HepG2 (cell line): ENCODE data around the gene THADA. TPM values are rescaled to one million over a fixed set of nuclear protein-coding genes. Genes with fewer than 3 reads are reported as not detected.
A peak's percentile ranks its signal among the peaks of the same experiment; 100 is the strongest.

Source experiments
- CHCHD3 ChIP-seq: sonication (generic); formaldehyde crosslinking; IDR thresholded peaks from 2 replicates; pipeline ENCODE4 v1.8.0; 2022; ENCODE audit warnings: mild to moderate bottlenecking, missing genetic modification reagents, moderate library complexity
- CSRNP2 ChIP-seq: sonication (generic); formaldehyde crosslinking; conservative IDR thresholded peaks from 2 replicates; pipeline ENCODE4 v1.8.0; 2022; ENCODE audit warnings: low read depth, missing genetic modification reagents
- FOXP1 ChIP-seq, 2 experiments: fragments of 450-650 bp in 1 of 2; IDR thresholded peaks; 2 replicates each; pipeline ENCODE4 v1.6.1; 2017 to 2018; ENCODE audit warnings: antibody characterized with exemption in 1 of 2
- HES4 ChIP-seq: sonication (generic); formaldehyde crosslinking; IDR thresholded peaks from 2 replicates; pipeline ENCODE4 v1.9.0; 2021; ENCODE audit warnings: mild to moderate bottlenecking, missing genetic modification reagents, borderline replicate concordance
- HOXA7 ChIP-seq: sonication (generic); formaldehyde crosslinking; IDR thresholded peaks from 2 replicates; pipeline ENCODE4 v1.8.1; 2022; ENCODE audit warnings: mild to moderate bottlenecking, missing genetic modification reagents, moderate library complexity
- ISL2 ChIP-seq: sonication (generic); formaldehyde crosslinking; IDR thresholded peaks from 2 replicates; pipeline ENCODE4 v1.5.0; 2020; ENCODE audit warnings: missing genetic modification reagents
- MAX ChIP-seq: IDR thresholded peaks from 2 replicates; pipeline ENCODE4 v1.6.1; 2012; ENCODE audit warnings: inconsistent platforms
- PATZ1 ChIP-seq: sonication (generic); formaldehyde crosslinking; IDR thresholded peaks from 2 replicates; pipeline ENCODE4 v1.4.0; 2020; ENCODE audit warnings: missing genetic modification reagents
- PHF5A ChIP-seq: IDR thresholded peaks from one replicate; pipeline ENCODE4 v1.6.1; 2018; ENCODE audit warnings: low read depth, missing genetic modification reagents; ENCODE audit not compliant: unreplicated experiment
- RBM39 ChIP-seq: fragments of 200-400 bp; formaldehyde crosslinking; IDR thresholded peaks from one replicate; pipeline ENCODE4 v1.6.1; 2018; ENCODE audit warnings: antibody characterized with exemption, mild to moderate bottlenecking, low read depth, low read length; ENCODE audit not compliant: poor library complexity, severe bottlenecking
- SIX4 ChIP-seq: sonication (generic); formaldehyde crosslinking; IDR thresholded peaks from 2 replicates; pipeline ENCODE4 v1.4.0; 2020; ENCODE audit warnings: missing genetic modification reagents
- TEAD3 ChIP-seq: optimal IDR thresholded peaks from 2 replicates; pipeline ENCODE3; 2016; ENCODE audit warnings: borderline replicate concordance
- TFDP2 ChIP-seq: sonication (generic); formaldehyde crosslinking; IDR thresholded peaks from 2 replicates; pipeline ENCODE4 v1.4.0; 2020; ENCODE audit warnings: missing genetic modification reagents
- ZIK1 ChIP-seq: sonication (generic); formaldehyde crosslinking; IDR thresholded peaks from 2 replicates; pipeline ENCODE4 v1.5.0; 2020; ENCODE audit warnings: mild to moderate bottlenecking, low read depth, missing genetic modification reagents, borderline replicate concordance
- ZNF510 ChIP-seq: sonication (generic); formaldehyde crosslinking; IDR thresholded peaks from 2 replicates; pipeline ENCODE4 v1.4.0; 2020; ENCODE audit warnings: low read depth, mild to moderate bottlenecking, missing genetic modification reagents
- ZNF614 ChIP-seq: IDR thresholded peaks from 2 replicates; pipeline ENCODE4 v1.6.1; 2018; ENCODE audit warnings: missing biosample characterization, missing genetic modification reagents, inconsistent platforms, borderline replicate concordance
- ZNF772 ChIP-seq: sonication (generic); formaldehyde crosslinking; IDR thresholded peaks from 2 replicates; pipeline ENCODE4 v1.5.0; 2020; ENCODE audit warnings: mild to moderate bottlenecking, missing genetic modification reagents
- ZXDC ChIP-seq: sonication (generic); formaldehyde crosslinking; IDR thresholded peaks from 2 replicates; pipeline ENCODE4 v1.5.0; 2020; ENCODE audit warnings: mild to moderate bottlenecking, missing genetic modification reagents
- polyA plus RNA-seq, 8 experiments: library from polyadenylated mRNA; depleted of rRNA in 3 of 8; stranded (reverse) in 7 of 8; unstranded in 1 of 8; fragments of >200 nt; fragmentation: Illumina TruSeq in 4 of 8; extraction: Trizol in 4 of 8; gene quantifications; 2 replicates each; pipeline versions ENCODE4 v1.2.1 to v1.2.3, GENCODE V29; 2011 to 2016; ENCODE audit warnings: low read depth in 4 of 8, missing spikeins in 1 of 8, mixed read lengths in 1 of 8; ENCODE audit not compliant: insufficient read depth in 1 of 8
- total RNA-seq, 5 experiments: library from RNA; depleted of rRNA; stranded (reverse); fragments of >200 nt; fragmentation: Illumina TruSeq; extraction: Trizol; gene quantifications; 2 replicates each; pipeline ENCODE4 v1.2.3, GENCODE V29; 2016; ENCODE audit warnings: low read depth in 1 of 5
- TF ChIP-seq, protein P1 (sequence below): IDR thresholded peaks from 2 replicates; pipeline ENCODE4 v1.6.1; 2016; ENCODE audit warnings: control low read depth

Gene THADA
- total and polyA plus RNA-seq, 2 of the 13 experiments (the other 11 are each of a cell fraction or from before 2014, with no cell fraction given): 12.7 to 21.7 TPM

- TF ChIP-seq, protein P1, sequence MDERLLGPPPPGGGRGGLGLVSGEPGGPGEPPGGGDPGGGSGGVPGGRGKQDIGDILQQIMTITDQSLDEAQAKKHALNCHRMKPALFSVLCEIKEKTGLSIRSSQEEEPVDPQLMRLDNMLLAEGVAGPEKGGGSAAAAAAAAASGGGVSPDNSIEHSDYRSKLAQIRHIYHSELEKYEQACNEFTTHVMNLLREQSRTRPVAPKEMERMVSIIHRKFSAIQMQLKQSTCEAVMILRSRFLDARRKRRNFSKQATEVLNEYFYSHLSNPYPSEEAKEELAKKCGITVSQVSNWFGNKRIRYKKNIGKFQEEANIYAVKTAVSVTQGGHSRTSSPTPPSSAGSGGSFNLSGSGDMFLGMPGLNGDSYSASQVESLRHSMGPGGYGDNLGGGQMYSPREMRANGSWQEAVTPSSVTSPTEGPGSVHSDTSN: 0 out of 2 replicates have a peak, but pooled peaks have one; percentile 5
- TF ChIP-seq ISL2 (peak; percentile 98), ZXDC (CRISPR knock-in tag) (no peak), TFDP2 (CRISPR knock-in tag) (peak; percentile 67; the same call in 1 of the 2 replicates), MAX (no peak), PHF5A (CRISPR knock-in tag) (peak; percentile 79), RBM39 (no peak), ZNF510 (CRISPR knock-in tag) (no peak), ZIK1 (CRISPR knock-in tag) (no peak), SIX4 (CRISPR knock-in tag) (no peak), TEAD3 (CRISPR knock-in tag) (peak; percentile 57), ZNF614 (peak; percentile 57), HES4 (CRISPR knock-in tag) (no peak), FOXP1 (IDR thresholded peaks at IDR 0.05) (no peak), FOXP1 (CRISPR knock-in tag; IDR thresholded peaks at IDR 0.05) (peak; percentile 82; the same call in 1 of the 2 replicates), HOXA7 (CRISPR knock-in tag) (no peak), ZNF772 (CRISPR knock-in tag) (0 out of 2 replicates have a peak, but pooled peaks have one; percentile 21), CSRNP2 (CRISPR knock-in tag) (no peak), PATZ1 (CRISPR knock-in tag) (peak; percentile 11; the same call in 1 of the 2 replicates), CHCHD3 (CRISPR knock-in tag) (no peak)
Measured at GRCh38 chr2:43424262-43425207, 171.3 kb downstream of the THADA start (continued).
